ENCODE results near the gene ZRANB3.
"Not testable (repeated sequence)": the region's sequence is repeated elsewhere in the genome, so short reads cannot be mapped to it uniquely, and the experiment has no call there.

ZRANB3 gene

GRCh38 chr2:135424849-135425248 is 106.2 kb downstream of the ZRANB3 start:
- DNase-seq (ENCODE audit: low spot score): no peak
- in situ Hi-C loops (cut with MboI; ENCODE audit: low sequenced_read_pairs, unreplicated experiment): no loop called here
- TF ChIP-seq CTCF (IDR thresholded peaks at IDR 0.05; ENCODE audit: borderline replicate concordance, control extremely low read depth, extremely low read depth, insufficient read depth, missing control alignments): no peak

GRCh38 chr2:135422898-135423297 is 108.1 kb downstream of the ZRANB3 start:
- no peak for TF ChIP-seq CTCF (IDR thresholded peaks at IDR 0.05; ENCODE audit: borderline replicate concordance, control extremely low read depth, extremely low read depth, insufficient read depth, missing control alignments)
- DNase-seq (ENCODE audit: low spot score): no peak
- in situ Hi-C loops (cut with MboI; ENCODE audit: low sequenced_read_pairs, unreplicated experiment): no loop called here

- DNase-seq (ENCODE audit: low spot score): no peak
Measured at GRCh38 chr2:135411646-135412045, 119.4 kb downstream of the ZRANB3 start.

GRCh38 chr2:135409436-135409835 is 121.6 kb downstream of the ZRANB3 start:
- no peak for DNase-seq (ENCODE audit: low spot score)
- in situ Hi-C loops (cut with MboI; ENCODE audit: low sequenced_read_pairs, unreplicated experiment): no loop called here
- no peak for TF ChIP-seq CTCF (IDR thresholded peaks at IDR 0.05; ENCODE audit: borderline replicate concordance, control extremely low read depth, extremely low read depth, insufficient read depth, missing control alignments)

More at GRCh38 chr2:135411646-135412045, 119.4 kb downstream of the ZRANB3 start:
- in situ Hi-C loops (cut with MboI; ENCODE audit: low sequenced_read_pairs, unreplicated experiment): no loop called here
- TF ChIP-seq CTCF (IDR thresholded peaks at IDR 0.05; ENCODE audit: borderline replicate concordance, control extremely low read depth, extremely low read depth, insufficient read depth, missing control alignments): no peak

GRCh38 chr2:135396259-135396658 is 134.8 kb downstream of the ZRANB3 start:
- DNase-seq (ENCODE audit: low spot score); in situ Hi-C loops (cut with MboI; ENCODE audit: low sequenced_read_pairs, unreplicated experiment): not testable (repeated sequence)

GRCh38 chr2:135386993-135387392 is 144.0 kb downstream of the ZRANB3 start:
- in situ Hi-C loops (cut with MboI; ENCODE audit: low sequenced_read_pairs, unreplicated experiment): no loop called here
- no peak for DNase-seq (ENCODE audit: low spot score)
- no peak for TF ChIP-seq CTCF (IDR thresholded peaks at IDR 0.05; ENCODE audit: borderline replicate concordance, control extremely low read depth, extremely low read depth, insufficient read depth, missing control alignments)

GRCh38 chr2:135378591-135378990 is 152.4 kb downstream of the ZRANB3 start:
- no peak for TF ChIP-seq CTCF (IDR thresholded peaks at IDR 0.05; ENCODE audit: borderline replicate concordance, control extremely low read depth, extremely low read depth, insufficient read depth, missing control alignments)
- DNase-seq (ENCODE audit: low spot score): no peak
- in situ Hi-C loops (cut with MboI; ENCODE audit: low sequenced_read_pairs, unreplicated experiment): no loop called here
